ENCODE data around the gene TNFRSF17. TPM values are rescaled to one million over a fixed set of nuclear protein-coding genes. Genes with fewer than 3 reads are reported as not detected.

The TNFRSF17 gene
- polyA plus RNA-seq, 3 donors = 0.26 TPM; not detected in 2

- WGBS (ENCODE audit: insufficient coverage) = 0% methylated on average over 5 of the region's 7 CpGs
- Mint-ChIP-seq H3K4me1 (peaks cover 25% of the 10 kb centered on the region), H3K27ac (peak overlapping the region; percentile 84 to 97 (median 94)), H3K9me3 (no peaks in the 10 kb centered on the region), H3K36me3 (peaks cover 29 to 34% of the 10 kb centered on the region in 2 donors), H3K27me3 (ENCODE audit: low read depth in 3 of 3) (peaks cover 0 to 2% (median 0%) of the 10 kb centered on the region in 3 donors), H3K4me3 (no peak overlapping the region)
- intact Hi-C loops (cut with micrococcal nuclease) = no loop called here
- peaks cover 11% of the 10 kb centered on the region for H3K79me2 ChIP-seq (ENCODE audit: insufficient read depth, low read length)
- H3K4me1 ChIP-seq (ENCODE audit: control insufficient read depth in 1 of 2, insufficient read depth in 2 of 2, low read length in 2 of 2) = peaks cover 20 to 25% of the 10 kb centered on the region in 2 donors
- H3K9me3 ChIP-seq (replicated peaks in 1 of 2; ENCODE audit: control insufficient read depth in 1 of 2, insufficient read depth in 1 of 2, low read length in 2 of 2) = no peaks in the 10 kb centered on the region
- H4K20me1 ChIP-seq (ENCODE audit: insufficient read depth, low read length) = no peaks in the 10 kb centered on the region
- no peak for TF ChIP-seq CTCF (IDR thresholded peaks at IDR 0.05)
- H3K9ac ChIP-seq (ENCODE audit: insufficient read depth, low read length, poor library complexity, severe bottlenecking) = peak overlapping the region; percentile 4
- H3K27ac ChIP-seq (ENCODE audit: low read depth in 1 of 2, low read length in 2 of 2) = peak overlapping the region; percentile 57 to 82
- H3K27me3 ChIP-seq (ENCODE audit: control insufficient read depth in 2 of 2, insufficient read depth in 2 of 2, low read length in 2 of 2) = no peaks in the 10 kb centered on the region
- peak overlapping the region; percentile 38 for H2AFZ ChIP-seq (ENCODE audit: insufficient read depth, low read depth, low read length, poor library complexity, severe bottlenecking)
- DNase-seq = peak in 2 of 3 donors; percentile 14 to 15
- peaks cover 16 to 34% of the 10 kb centered on the region in 2 donors for H3K36me3 ChIP-seq (replicated peaks in 1 of 2; ENCODE audit: control insufficient read depth in 1 of 2, insufficient read depth in 2 of 2, low read length in 2 of 2)
- peak overlapping the region in 1 of 3 experiments; percentile 53 for H3K4me3 ChIP-seq (replicated peaks in 1 of 3; ENCODE audit: low read depth in 2 of 3, low read length in 3 of 3)
- peak overlapping the region; percentile 62 for H3K4me2 ChIP-seq (replicated peaks; ENCODE audit: extremely low read depth, low read length, poor library complexity, severe bottlenecking)
These were observed 44.5 kb downstream of the TNFRSF17 start for GRCh38 chr16:12009462-12009861.

GRCh38 chr16:12009922-12010321, 44.9 kb downstream of the TNFRSF17 start:
- no peak for DNase-seq
- peaks cover 11% of the 10 kb centered on the region for H3K79me2 ChIP-seq (ENCODE audit: insufficient read depth, low read length)
- H3K4me1 ChIP-seq (ENCODE audit: control insufficient read depth in 1 of 2, insufficient read depth in 2 of 2, low read length in 2 of 2) = peaks cover 20 to 25% of the 10 kb centered on the region in 2 donors
- Mint-ChIP-seq H3K9me3 (no peaks in the 10 kb centered on the region), H3K4me1 (peaks cover 25% of the 10 kb centered on the region), H3K27ac (peak overlapping the region; percentile 84 to 97 (median 94)), H3K27me3 (ENCODE audit: low read depth in 3 of 3) (peaks cover 0 to 2% (median 0%) of the 10 kb centered on the region in 3 donors), H3K36me3 (peaks cover 28 to 34% of the 10 kb centered on the region in 2 donors), H3K4me3 (peak overlapping the region in 1 of 2 donors; percentile 81)
- H3K4me3 ChIP-seq (replicated peaks in 1 of 3; ENCODE audit: low read depth in 2 of 3, low read length in 3 of 3) = peak overlapping the region in 1 of 3 experiments; percentile 53
- no peaks in the 10 kb centered on the region for H3K27me3 ChIP-seq (ENCODE audit: control insufficient read depth in 2 of 2, insufficient read depth in 2 of 2, low read length in 2 of 2)
- peaks cover 11 to 33% of the 10 kb centered on the region in 2 donors for H3K36me3 ChIP-seq (replicated peaks in 1 of 2; ENCODE audit: control insufficient read depth in 1 of 2, insufficient read depth in 2 of 2, low read length in 2 of 2)
- H3K27ac ChIP-seq (ENCODE audit: low read depth in 1 of 2, low read length in 2 of 2) = peak overlapping the region; percentile 57 to 82
- H3K4me2 ChIP-seq (replicated peaks; ENCODE audit: extremely low read depth, low read length, poor library complexity, severe bottlenecking) = peak overlapping the region; percentile 62
- TF ChIP-seq CTCF (IDR thresholded peaks at IDR 0.05) = no peak
- no peaks in the 10 kb centered on the region for H4K20me1 ChIP-seq (ENCODE audit: insufficient read depth, low read length)
- 80% methylated on average over 1 of the region's 2 CpGs for WGBS (ENCODE audit: insufficient coverage)
- intact Hi-C loops (cut with micrococcal nuclease) = loop anchor here in 1 of 2 donors (5.0 to 10.0 kb wide), 2 partner anchors 33 to 55 kb away; partner anchors contain the start of gene SNX29
- peak overlapping the region; percentile 38 for H2AFZ ChIP-seq (ENCODE audit: insufficient read depth, low read depth, low read length, poor library complexity, severe bottlenecking)
- peak overlapping the region; percentile 4 for H3K9ac ChIP-seq (ENCODE audit: insufficient read depth, low read length, poor library complexity, severe bottlenecking)
- H3K9me3 ChIP-seq (replicated peaks in 1 of 2; ENCODE audit: control insufficient read depth in 1 of 2, insufficient read depth in 1 of 2, low read length in 2 of 2) = no peaks in the 10 kb centered on the region

Data from CD14-positive monocyte (primary cell).